Mucosa of stomach (tissue), 1 donor: ENCODE measurements around the gene AGT.
"Not testable (repeated sequence)": the region's sequence is repeated elsewhere in the genome, so short reads cannot be mapped to it uniquely, and the experiment has no call there.

Experiments
- H3K27me3 ChIP-seq: one replicate; pipeline ENCODE4 v1.7.0; 2013; ENCODE audit warnings: mild to moderate bottlenecking, low read length; ENCODE audit not compliant: control insufficient read depth, insufficient read depth
- H3K36me3 ChIP-seq: one replicate; pipeline ENCODE4 v1.7.0; 2013; ENCODE audit warnings: low read length; ENCODE audit not compliant: control insufficient read depth, insufficient read depth
- H3K4me1 ChIP-seq: one replicate; pipeline ENCODE4 v1.7.0; 2013; ENCODE audit warnings: mild to moderate bottlenecking, low read length; ENCODE audit not compliant: control insufficient read depth, insufficient read depth
- H3K4me3 ChIP-seq: one replicate; pipeline ENCODE4 v1.7.0; 2013; ENCODE audit warnings: low read length
- H3K9ac ChIP-seq: one replicate; pipeline ENCODE4 v1.7.0; 2013; ENCODE audit warnings: mild to moderate bottlenecking, low read length, moderate library complexity
- H3K9me3 ChIP-seq: one replicate; pipeline ENCODE4 v1.7.0; 2013; ENCODE audit warnings: mild to moderate bottlenecking, low read length, moderate library complexity; ENCODE audit not compliant: control insufficient read depth
- donor health status: Pancreatic carcinoma.

The AGT gene

GRCh38 chr1:230702934-230703678 is 10.8 kb downstream of the AGT start:
- Histone ChIP-seq H3K9ac (no peak overlapping the region), H3K4me3 (no peak overlapping the region), H3K27me3 (no peaks in the 10 kb centered on the region), H3K4me1 (peaks cover 15% of the 10 kb centered on the region), H3K9me3 (no peaks in the 10 kb centered on the region), H3K36me3 (no peaks in the 10 kb centered on the region)

- H3K36me3 ChIP-seq = no peaks in the 10 kb centered on the region
- no peaks in the 10 kb centered on the region for H3K27me3 ChIP-seq
- H3K4me1 ChIP-seq = peaks cover 15% of the 10 kb centered on the region
- no peak overlapping the region for H3K4me3 ChIP-seq
- H3K9ac ChIP-seq = no peak overlapping the region
- H3K9me3 ChIP-seq = no peaks in the 10 kb centered on the region
Measured at GRCh38 chr1:230701895-230702768, 11.8 kb downstream of the AGT start.

- Histone ChIP-seq H3K27me3 (no peaks in the 10 kb centered on the region), H3K9ac (no peak overlapping the region), H3K4me3 (no peak overlapping the region)
Measured at GRCh38 chr1:230701434-230701833, 12.5 kb downstream of the AGT start.

GRCh38 chr1:230700132-230700531 is 13.8 kb downstream of the AGT start:
- no peaks in the 10 kb centered on the region for H3K27me3 ChIP-seq
- H3K9me3 ChIP-seq = no peaks in the 10 kb centered on the region
- no peak overlapping the region for H3K4me3 ChIP-seq
- no peak overlapping the region for H3K9ac ChIP-seq
- no peaks in the 10 kb centered on the region for H3K36me3 ChIP-seq
- peaks cover 15% of the 10 kb centered on the region for H3K4me1 ChIP-seq

More at GRCh38 chr1:230701434-230701833, 12.5 kb downstream of the AGT start:
- Histone ChIP-seq H3K36me3 (no peaks in the 10 kb centered on the region), H3K9me3 (no peaks in the 10 kb centered on the region), H3K4me1 (peaks cover 15% of the 10 kb centered on the region)

- Histone ChIP-seq H3K9ac (no peak overlapping the region), H3K4me1 (peaks cover 15% of the 10 kb centered on the region), H3K4me3 (no peak overlapping the region), H3K36me3 (no peaks in the 10 kb centered on the region), H3K27me3 (no peaks in the 10 kb centered on the region), H3K9me3 (no peaks in the 10 kb centered on the region)
Measured at GRCh38 chr1:230699716-230700115, 14.2 kb downstream of the AGT start.

- not testable (repeated sequence) for H3K27me3 ChIP-seq, H3K4me3 ChIP-seq, H3K36me3 ChIP-seq, H3K9ac ChIP-seq, H3K9me3 ChIP-seq
- H3K4me1 ChIP-seq = peaks cover 15% of the 10 kb centered on the region
Measured at GRCh38 chr1:230698964-230699363, 15.0 kb downstream of the AGT start.

GRCh38 chr1:230698130-230698529 is 15.8 kb downstream of the AGT start:
- Histone ChIP-seq H3K4me3 (no peak overlapping the region), H3K36me3 (no peaks in the 10 kb centered on the region), H3K27me3 (no peaks in the 10 kb centered on the region), H3K9me3 (no peaks in the 10 kb centered on the region), H3K9ac (no peak overlapping the region), H3K4me1 (peaks cover 8% of the 10 kb centered on the region)

GRCh38 chr1:230696722-230697437 is 17.0 kb downstream of the AGT start:
- Histone ChIP-seq H3K27me3 (no peaks in the 10 kb centered on the region), H3K9ac (no peak overlapping the region), H3K4me3 (no peak overlapping the region), H3K4me1 (no peaks in the 10 kb centered on the region), H3K36me3 (no peaks in the 10 kb centered on the region), H3K9me3 (no peaks in the 10 kb centered on the region)

- Histone ChIP-seq H3K9ac (no peak overlapping the region), H3K27me3 (no peaks in the 10 kb centered on the region), H3K9me3 (no peaks in the 10 kb centered on the region), H3K4me1 (no peaks in the 10 kb centered on the region), H3K36me3 (no peaks in the 10 kb centered on the region), H3K4me3 (no peak overlapping the region)
Measured at GRCh38 chr1:230696218-230696617, 17.7 kb downstream of the AGT start.

- Histone ChIP-seq H3K4me1 (no peaks in the 10 kb centered on the region), H3K27me3 (no peaks in the 10 kb centered on the region), H3K9ac (no peak overlapping the region), H3K9me3 (no peaks in the 10 kb centered on the region), H3K36me3 (peaks cover 4% of the 10 kb centered on the region), H3K4me3 (no peak overlapping the region)
Measured at GRCh38 chr1:230694991-230695390, 18.9 kb downstream of the AGT start.

- Histone ChIP-seq H3K9ac (no peak overlapping the region), H3K9me3 (no peaks in the 10 kb centered on the region), H3K4me1 (no peaks in the 10 kb centered on the region), H3K4me3 (no peak overlapping the region), H3K27me3 (no peaks in the 10 kb centered on the region), H3K36me3 (peaks cover 7% of the 10 kb centered on the region)
Measured at GRCh38 chr1:230694464-230694863, 19.5 kb downstream of the AGT start.

GRCh38 chr1:230693777-230694176 is 20.1 kb downstream of the AGT start:
- H3K27me3 ChIP-seq = no peaks in the 10 kb centered on the region
- H3K4me3 ChIP-seq = no peak overlapping the region
- H3K9me3 ChIP-seq = no peaks in the 10 kb centered on the region
- peaks cover 9% of the 10 kb centered on the region for H3K36me3 ChIP-seq
- H3K9ac ChIP-seq = no peak overlapping the region
- H3K4me1 ChIP-seq = no peaks in the 10 kb centered on the region
